Epithelial cell of esophagus (primary cell): ENCODE results near the gene CRIM1.
A peak's percentile ranks its signal among the peaks of the same experiment; 100 is the strongest.

Source experiments
- DNase-seq: peaks from one replicate; pipeline ENCODE4 v3.0.0; 2010; ENCODE audit warnings: low read depth
- H3K4me3 ChIP-seq: 2 replicates; pipeline ENCODE4 v1.5.1; 2011; ENCODE audit warnings: mild to moderate bottlenecking, low read length, control low read depth
- TF ChIP-seq, protein P1 (sequence below): IDR thresholded peaks from 2 replicates; pipeline ENCODE4 v1.5.1; 2011; ENCODE audit warnings: low read depth, mild to moderate bottlenecking, low read length, control low read depth, inconsistent platforms; ENCODE audit not compliant: insufficient read depth; ENCODE audit errors: missing control alignments

The CRIM1 gene

DNA sequence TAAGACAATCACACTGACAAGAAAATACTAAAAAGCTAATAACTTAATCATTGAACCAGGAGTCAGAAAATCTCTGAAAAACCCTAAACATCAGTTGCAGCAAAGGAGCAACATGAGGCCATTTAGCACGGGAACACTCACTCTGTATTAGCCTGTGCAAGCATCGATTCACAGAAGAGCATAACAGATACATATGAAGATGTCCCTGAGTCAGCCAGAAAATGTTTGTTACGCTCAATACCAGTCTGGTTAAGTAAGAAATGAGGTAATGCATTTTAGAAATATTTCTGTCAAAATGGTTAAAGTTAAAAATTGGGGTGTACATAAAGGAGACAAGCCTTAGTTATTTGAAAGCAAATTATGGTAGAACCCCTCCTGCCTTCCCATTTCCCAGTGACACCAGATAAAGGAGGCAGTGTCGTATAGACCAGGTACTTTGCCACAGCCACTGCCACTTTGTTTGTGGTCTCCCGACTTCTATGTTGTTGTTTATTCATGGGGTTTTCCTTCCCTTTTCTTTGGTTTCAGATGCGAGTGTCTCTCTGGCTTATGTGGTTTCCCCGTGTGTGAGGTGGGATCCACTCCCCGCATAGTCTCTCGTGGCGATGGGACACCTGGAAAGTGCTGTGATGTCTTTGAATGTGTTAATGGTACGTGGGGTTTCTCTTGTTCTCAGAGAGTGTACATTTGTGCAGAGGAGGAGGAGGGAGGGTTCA lies 108.6 kb downstream of the CRIM1 start:
- TF ChIP-seq, protein P1, sequence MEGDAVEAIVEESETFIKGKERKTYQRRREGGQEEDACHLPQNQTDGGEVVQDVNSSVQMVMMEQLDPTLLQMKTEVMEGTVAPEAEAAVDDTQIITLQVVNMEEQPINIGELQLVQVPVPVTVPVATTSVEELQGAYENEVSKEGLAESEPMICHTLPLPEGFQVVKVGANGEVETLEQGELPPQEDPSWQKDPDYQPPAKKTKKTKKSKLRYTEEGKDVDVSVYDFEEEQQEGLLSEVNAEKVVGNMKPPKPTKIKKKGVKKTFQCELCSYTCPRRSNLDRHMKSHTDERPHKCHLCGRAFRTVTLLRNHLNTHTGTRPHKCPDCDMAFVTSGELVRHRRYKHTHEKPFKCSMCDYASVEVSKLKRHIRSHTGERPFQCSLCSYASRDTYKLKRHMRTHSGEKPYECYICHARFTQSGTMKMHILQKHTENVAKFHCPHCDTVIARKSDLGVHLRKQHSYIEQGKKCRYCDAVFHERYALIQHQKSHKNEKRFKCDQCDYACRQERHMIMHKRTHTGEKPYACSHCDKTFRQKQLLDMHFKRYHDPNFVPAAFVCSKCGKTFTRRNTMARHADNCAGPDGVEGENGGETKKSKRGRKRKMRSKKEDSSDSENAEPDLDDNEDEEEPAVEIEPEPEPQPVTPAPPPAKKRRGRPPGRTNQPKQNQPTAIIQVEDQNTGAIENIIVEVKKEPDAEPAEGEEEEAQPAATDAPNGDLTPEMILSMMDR = no peak
- DNase-seq = no peak
- H3K4me3 ChIP-seq = no peak overlapping the region

DNA sequence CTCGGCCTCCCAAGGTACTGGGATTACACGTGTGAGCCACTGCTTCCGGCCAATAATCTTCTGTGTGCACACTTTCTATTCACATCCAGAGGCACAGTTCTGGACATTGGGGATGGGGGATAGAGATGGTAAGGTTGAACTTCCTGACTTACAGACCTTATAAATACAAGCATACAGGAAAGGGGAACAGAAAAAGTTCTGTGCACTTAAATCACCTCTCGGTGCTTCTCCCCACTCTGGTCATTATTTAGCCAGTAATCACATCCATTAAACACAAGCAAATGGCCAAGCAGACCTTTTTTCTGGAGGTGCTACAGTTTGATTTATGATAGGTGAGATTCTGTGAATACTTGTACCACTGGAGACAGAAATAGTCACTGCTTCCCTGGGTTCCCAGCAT lies 110.6 kb downstream of the CRIM1 start:
- no peak overlapping the region for H3K4me3 ChIP-seq
- no peak for DNase-seq
- TF ChIP-seq, protein P1 = no peak

DNA sequence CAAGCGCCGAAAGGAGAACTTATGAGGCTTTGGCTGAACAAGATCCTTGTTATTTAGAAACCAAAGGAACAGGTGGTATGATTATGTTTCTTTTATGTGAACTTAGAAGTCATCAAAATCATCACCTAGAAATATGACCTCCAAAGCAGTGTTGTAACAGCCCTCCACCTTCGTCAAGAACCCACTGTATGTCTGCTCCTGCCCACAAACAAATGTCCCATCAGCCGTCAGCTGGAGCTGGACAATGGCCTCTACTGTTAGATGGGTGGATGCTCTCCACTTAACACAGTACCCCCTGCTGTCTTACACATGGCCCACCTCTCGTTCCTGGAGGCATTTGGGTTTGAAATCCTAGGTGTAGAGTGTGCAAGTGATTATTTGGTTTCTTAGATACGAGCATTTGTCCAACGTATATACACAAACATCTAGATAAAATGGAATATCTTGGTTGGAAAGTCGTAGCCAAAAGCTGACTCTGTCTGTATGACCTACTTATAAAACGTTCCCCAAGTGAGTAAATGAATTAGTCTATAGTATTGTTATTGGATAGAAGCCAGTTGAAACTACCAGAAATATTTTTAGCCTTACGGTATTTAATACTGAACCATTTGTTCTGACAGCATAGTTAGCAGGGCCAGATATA lies 113.0 kb downstream of the CRIM1 start:
- TF ChIP-seq, protein P1 = no peak
- H3K4me3 ChIP-seq = no peak overlapping the region
- DNase-seq = peak; percentile 52

DNA sequence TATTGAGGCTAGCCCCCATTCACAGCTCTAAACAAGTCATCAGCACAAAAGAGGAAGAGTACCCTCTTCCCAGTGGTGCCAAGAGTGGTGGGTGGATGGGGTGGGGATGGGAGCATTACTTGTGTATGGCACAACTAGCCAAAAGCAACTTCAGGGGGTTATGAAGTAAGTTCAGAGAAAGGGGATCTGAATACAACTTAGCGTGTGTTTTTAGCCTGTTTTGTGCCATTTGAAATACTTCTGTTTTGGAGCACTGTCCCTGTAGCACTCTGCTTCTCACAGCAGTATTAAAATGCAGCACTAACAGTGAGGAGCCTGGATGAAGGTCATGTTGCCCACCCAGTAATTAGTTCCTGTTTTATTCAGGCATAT lies 113.5 kb downstream of the CRIM1 start:
- no peak overlapping the region for H3K4me3 ChIP-seq
- no peak for DNase-seq
- TF ChIP-seq, protein P1 = no peak

DNA sequence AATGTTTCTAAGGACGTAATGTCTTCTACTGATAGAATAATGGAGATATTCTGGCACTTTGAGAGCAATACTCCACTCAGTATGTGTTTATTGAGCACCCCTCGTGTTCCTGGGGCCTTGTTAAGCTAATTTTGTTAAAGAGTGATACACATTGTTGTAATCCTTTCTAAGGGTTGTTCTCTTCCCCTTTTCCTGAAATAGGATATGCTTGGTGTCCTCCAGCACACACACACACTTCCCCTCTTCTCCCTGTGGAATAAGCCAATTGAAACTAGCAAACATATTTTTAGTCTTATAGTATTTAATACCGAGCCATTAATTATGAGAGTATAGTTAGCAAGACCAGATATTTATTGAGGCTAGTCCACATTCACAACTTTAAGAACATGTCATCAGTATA lies 114.1 kb downstream of the CRIM1 start:
- no peak for DNase-seq
- H3K4me3 ChIP-seq = no peak overlapping the region
- TF ChIP-seq, protein P1 = no peak

DNA sequence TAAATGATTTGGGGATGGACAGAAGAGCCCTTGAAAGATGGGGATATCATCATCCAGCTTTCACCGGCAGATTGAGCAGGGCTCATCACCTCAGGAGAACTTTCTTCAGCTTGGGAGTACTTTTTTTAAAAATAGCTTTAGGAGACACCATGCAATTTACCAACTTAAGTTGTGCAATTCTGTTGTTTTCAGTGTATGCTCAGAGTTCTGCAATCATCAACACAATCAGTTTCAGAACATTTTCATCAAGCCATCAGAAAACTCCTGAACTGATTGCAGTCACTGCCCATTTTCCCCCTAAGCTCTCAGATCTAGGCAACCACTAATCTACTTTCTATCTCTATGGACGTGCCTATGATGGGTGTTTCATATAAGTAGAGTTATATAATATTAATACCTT lies 117.7 kb downstream of the CRIM1 start:
- no peak overlapping the region for H3K4me3 ChIP-seq
- DNase-seq = peak; percentile 41
- TF ChIP-seq, protein P1 = no peak

DNA sequence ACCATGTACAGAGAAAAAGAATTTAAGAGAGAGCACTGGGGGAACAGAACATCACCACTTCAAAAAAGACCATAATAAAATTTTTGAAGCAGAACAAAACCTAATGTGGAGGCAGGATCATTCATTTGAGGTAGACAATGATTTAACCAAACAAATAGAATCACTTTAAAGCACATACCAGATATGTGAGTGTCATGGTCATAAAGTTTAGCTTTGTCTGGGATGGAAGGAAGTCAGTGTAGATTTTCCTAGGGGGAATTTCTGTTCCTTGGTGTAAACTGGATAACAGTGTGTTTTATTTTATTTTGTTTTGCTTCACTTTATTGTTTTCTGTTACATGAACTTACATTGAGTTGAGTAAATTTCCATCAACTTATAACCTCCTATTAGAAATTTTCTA lies 120.8 kb downstream of the CRIM1 start:
- H3K4me3 ChIP-seq = no peak overlapping the region
- no peak for DNase-seq
- TF ChIP-seq, protein P1 = no peak
